Measurements from ENCODE around the gene ZMYND11. TPM values are rescaled to one million over a fixed set of nuclear protein-coding genes. Genes with fewer than 3 reads are reported as not detected.
"Not testable (repeated sequence)": the region's sequence is repeated elsewhere in the genome, so short reads cannot be mapped to it uniquely, and the experiment has no call there.

The ZMYND11 gene
- total RNA-seq, 1 donor from 2014 or later = 59.4 TPM

- DNase-seq = peak; percentile 56
Observed at GRCh38 chr10:134247-135131, 766 bp upstream of the ZMYND11 start.

GRCh38 chr10:135601-136464 lies 578 bp downstream of the ZMYND11 start:
- peak; percentile 73 for DNase-seq

DNA sequence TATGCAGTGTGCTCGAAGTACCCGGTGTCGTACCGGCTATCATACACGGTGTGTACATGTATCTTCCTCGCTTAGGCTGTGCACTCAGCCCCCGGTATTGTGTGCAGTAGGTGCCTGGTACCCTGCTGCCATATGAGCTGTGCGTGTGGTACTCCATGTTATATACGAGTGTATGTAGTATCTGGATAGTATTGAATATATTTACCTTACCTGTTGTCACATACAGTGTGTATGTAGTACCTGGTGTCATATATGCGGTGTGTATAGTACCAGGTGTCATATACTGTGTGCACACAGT lies 1.2 kb downstream of the ZMYND11 start:
- DNase-seq = no peak

DNA sequence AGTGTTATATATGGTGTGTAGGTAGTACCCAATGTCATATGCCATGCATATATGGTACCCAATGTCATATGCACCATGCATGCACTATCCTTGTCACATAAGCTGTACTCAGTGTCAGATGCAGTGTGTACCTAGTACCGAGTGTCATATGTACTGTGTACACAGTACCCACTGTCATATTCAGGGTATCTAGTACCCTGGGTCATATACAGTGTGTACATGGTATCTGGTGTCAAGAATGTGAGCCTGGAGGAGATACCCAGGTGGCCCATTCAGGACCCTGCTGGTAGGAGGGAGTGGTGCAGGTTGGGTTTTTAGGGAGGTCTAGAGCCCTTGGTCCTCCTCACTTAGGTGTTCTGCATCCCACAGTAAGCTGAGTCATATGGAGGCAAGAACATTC lies 1.8 kb downstream of the ZMYND11 start:
- DNase-seq = peak; percentile 47

DNA sequence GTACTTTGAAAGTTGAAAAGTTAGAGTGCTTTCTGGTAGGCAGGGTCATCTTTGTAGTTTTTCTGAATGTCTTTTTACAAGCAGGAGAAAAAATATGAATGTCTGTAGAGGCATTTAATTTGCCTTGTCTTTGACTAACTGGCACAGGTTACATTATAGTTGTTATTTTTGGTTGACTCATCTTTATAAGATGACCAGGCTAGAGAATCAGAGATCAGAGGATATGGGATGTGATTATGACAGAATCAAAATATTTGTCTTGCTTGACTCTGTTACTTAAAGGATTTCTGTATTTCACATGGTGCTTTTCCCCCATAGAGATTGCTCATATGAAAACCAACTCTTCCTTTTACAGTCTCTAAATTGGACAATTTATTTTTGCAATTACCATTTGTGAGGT lies 2.4 kb downstream of the ZMYND11 start:
- peak; percentile 18 for DNase-seq

DNA sequence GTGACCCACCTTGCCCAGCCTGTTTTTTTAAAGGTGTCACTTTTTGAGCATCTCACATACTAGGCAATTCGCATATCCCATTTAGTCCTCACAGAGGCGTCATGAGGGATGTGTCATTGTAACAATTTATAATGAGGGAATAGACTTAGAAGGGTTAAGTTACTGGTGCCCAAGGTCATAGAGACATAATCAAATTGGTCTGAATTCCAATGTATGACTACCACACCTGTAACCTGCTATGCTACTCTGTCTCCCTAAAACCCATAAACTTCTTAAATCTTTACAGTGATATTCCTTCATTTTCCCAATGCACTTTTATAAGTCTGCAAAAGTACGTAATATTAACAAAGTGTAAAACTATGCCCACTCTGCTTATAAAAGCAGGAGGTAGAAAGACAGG lies 7.1 kb downstream of the ZMYND11 start:
- no peak for DNase-seq

DNA sequence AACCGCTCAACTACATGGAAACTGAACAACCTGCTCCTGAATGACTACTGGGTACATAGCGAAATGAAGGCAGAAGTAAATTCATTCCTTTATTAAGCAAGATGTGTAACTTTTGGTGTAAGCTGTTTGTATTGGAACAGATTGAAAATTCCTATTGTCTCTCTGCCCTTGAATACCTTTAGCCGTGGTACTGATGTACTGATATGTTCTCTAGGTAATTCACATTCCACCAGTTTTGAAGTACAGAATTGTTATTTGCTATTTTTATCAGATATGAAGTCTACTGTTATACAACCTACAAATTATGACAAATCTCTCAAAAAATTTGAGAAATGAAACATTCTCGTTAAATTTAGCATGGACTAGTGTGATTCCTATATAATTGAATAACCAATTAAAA lies 17.7 kb downstream of the ZMYND11 start:
- no peak for DNase-seq

GRCh38 chr10:154348-154747 lies 19.1 kb downstream of the ZMYND11 start:
- no peak for DNase-seq

DNA sequence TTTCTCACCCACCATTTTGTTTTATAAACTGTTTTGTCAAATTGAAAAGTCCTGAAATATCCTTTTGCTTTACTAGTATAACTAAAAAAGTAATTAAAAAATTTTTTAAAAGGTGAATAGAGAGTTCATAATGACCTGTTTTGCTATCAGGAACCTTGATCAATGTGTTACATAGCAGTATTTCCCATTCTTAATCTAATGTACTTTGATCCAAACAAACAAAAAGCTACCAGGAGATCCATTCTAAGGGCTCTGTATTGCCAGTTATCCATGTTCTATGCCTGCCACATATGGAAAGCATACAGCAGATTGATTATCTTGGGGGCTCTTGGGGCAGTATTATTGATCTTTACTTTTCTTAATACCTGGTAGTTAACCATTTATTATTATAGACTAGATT lies 32.1 kb downstream of the ZMYND11 start:
- no peak for DNase-seq

DNA sequence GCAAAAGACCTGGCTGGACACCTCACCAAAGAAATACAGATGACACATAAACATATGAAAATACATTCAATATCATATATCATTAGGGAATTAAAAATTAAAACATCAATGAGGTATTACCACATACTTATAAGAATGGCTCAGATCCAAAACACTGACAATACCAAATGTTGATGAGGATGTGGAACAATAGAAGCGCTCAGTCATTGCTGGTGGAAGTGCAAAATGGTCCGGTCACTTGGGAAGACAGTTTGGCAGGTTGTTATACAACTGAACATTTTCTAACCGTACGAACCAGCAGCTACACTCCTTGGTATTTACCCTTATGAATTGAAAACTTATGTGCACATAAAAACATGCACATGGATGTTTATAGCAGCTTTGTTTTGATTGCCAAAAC lies 38.5 kb downstream of the ZMYND11 start:
- DNase-seq = peak; percentile 76

- no peak for DNase-seq
Observed at GRCh38 chr10:176677-177076, 41.4 kb downstream of the ZMYND11 start.

DNA sequence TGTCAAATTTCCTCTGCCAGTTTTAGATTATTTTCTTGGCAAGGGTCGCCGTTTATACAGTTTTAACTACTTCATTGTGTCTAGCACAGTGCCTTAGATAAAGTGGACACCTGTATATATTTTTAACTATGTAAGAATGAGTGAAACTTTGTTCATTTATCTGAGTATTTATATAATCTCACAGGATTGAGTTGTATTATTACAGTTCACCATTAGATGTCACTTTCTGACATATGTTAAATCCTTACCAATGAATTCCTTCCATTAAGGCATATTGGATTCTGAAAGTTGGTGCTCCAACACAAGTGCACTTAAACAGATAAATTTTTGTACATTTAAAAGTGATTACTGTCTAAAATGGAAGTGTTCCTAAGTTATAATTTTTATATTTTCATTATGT lies 43.0 kb downstream of the ZMYND11 start:
- DNase-seq = peak; percentile 71

DNA sequence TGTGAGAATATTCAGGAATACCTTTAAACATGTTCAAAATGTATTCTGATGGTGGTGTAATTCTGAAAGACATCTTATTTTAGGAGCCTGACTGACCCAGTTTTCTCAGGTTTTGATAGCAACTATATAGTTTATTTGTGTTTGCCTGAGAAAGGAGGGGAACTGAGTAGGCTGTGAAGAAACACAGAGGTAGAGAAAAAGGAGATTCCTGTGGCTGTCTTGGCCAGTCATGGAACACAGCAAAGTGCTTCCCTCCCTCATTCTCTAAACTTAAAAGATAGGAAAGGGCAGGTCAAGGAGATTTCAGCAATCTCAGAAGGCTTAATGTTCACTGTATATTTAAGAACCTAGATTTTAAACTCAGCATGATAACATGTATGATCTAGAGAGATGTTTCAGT lies 43.5 kb downstream of the ZMYND11 start:
- DNase-seq = no peak

DNA sequence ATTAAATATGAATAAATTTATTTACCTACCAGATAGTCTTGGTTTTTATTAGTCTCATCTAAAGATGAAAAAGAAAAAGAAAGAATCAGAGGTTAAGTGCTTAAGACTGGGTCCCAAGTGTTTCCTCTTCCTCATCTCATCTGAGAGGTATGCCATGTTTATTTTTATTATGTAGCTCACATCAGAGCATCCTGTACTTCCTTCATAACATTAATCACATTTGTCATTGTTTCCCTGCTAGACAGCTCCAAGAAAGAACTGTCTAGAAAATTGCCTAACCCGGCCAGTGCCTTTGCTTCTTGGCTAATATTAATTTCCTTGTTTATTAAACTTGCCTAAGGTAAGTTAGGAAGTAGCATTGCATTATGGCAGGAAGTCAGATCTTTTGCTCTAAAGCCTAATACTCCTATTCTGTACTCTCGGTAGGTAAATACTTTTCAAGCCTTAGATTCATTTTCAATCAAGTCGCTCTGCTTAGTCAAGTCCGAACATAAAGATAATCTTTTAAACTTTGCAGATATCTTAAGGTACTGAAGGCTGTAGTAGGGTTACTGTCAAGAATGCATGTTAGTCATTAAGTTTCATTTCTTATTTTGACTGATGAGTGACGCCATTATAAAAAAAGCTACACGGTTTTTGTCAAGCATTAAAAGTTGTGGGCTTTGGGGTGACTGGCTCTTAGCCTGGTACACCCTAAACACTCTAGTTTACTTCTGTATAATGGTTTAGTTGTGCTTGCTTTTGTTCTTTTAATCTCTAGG lies 47.4 kb downstream of the ZMYND11 start:
- DNase-seq = peak; percentile 80

DNA sequence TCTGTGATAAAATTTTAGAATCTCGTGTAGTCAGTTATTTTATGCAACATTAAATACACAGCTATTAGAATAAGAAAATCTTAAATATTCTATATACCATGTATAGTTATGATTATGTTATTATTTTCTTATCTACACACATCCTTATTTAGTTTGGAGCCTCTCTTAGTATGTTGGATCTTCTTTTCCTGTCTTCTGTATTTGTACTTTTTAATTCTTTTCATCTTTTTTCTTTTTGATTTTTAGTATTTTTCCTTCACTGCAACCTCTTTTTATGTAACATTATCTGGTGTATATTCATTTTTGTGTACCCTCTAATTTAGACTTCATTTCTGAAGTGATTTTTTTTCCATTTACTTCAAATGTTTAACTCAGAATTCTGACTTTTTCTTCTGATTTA lies 48.9 kb downstream of the ZMYND11 start:
- DNase-seq = no peak

GRCh38 chr10:184911-185310 lies 49.7 kb downstream of the ZMYND11 start:
- DNase-seq = no peak

DNA sequence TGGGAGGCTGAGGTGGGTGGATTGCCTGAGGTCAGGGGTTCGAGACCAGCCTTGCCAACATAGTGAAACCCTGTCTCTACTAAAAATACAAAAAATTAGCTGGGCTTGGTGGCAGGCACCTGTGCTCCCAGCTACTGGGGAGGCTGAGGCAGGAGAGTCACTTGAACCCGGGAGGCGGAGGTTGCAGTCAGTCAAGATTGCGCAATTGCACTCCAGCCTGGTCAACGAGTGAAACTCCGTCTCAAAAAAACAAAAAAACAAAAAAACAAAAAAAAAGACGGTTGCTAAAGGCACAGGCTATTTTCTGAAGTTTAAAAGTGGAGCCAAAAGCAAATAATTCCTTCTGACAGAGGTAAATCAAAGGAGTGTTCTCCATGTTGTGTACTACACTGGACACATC lies 50.3 kb downstream of the ZMYND11 start:
- DNase-seq = not testable (repeated sequence)

GRCh38 chr10:186911-187310 lies 51.7 kb downstream of the ZMYND11 start:
- no peak for DNase-seq

DNA sequence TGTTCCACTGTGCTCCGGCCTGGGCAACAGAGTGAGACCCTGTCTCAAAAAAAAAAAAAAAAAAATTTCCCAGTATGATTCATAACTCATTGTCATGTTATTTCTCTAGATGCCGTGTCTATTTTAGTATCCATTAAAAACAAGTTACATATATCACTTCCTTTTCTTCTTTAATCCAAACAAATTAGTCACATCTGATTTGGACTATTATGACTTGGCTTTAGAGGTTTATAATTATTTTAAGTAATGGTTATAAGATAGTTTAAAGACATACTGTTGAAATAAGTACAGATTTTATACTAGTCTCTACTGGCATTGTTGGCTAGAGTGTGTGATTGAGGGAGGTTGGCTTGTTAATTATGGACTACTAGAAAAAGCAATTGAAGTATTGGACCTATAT lies 53.3 kb downstream of the ZMYND11 start:
- peak; percentile 57 for DNase-seq

DNA sequence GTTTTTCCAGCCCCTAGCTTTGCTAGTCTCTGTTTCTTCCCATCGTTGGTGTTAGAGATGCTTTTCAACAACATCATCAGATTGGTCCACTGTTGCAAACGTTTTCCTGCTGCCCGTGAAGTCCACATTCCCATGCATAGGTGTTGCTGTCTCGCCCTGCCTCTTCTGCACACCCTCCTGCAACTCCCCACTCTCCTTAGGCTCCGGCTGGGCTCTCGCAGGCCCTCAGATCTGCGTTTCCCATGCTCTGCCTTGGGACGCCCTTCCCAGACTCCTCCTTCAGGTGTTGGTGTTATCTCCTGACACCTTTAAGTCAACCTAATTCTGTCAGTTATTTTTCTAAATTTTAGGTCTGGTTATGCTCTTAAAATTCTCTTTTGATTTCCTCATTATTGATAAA lies 55.0 kb downstream of the ZMYND11 start:
- no peak for DNase-seq

DNA sequence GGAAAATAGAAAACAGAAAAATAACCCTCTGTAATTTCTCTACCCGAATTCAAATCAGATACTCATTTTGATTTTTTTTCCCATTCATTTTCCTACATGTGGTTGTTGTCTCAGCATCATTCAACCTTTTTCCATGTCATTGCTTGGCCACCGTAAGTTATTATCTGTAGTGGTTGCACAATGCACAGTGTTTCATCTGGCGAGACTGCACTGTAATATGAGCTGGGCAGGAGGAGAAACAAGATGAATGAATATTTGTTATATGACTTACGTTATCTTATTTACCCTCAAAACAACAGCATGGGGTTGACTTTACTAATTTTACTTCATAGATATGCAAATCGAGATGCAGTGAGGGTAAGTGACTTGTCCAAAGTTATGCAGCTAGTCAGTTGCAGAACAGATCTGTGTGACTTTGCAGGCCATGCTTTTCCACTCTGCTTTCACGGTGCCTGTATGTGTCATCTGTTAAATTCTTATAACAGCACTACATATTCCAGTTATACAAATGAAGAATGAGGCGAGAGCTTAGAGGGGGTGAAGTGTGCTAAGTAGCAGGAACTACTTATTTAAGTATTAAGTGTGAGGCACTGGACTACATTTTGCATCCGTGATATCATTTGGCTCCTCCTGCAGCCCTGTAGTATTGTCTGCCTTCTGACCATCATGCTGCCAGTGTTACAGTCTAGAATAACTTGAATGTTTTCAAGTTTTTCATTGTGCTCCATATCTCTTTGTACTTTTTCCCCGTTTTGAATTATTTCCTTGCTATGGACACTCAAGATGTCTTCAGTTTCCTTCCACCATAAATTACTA lies 56.7 kb downstream of the ZMYND11 start:
- no peak for DNase-seq

DNA sequence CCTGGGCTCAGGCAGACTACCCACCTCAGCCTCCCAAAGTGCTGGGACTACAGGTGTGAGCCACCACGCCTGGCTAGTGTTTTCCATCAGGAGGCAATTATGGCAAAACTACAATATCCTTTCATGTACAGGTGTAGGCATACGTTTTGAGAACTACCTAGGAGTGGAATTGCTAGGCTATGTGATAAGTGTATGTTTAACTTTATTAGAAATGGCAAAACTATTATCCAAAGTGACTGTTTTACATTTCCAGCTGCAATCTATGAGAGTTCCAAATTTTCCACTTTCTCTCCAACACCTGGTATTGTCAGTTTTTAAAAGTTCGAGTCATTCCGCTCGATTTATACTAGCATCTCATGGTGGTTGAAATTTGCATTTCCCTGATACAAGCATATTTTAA lies 59.0 kb downstream of the ZMYND11 start:
- DNase-seq = no peak

All from dermis blood vessel endothelial cell (primary cell).